Colonic mucosa (tissue), 4 donors: ENCODE results near the gene GPX4. TPM values are rescaled to one million over a fixed set of nuclear protein-coding genes. Genes with fewer than 3 reads are reported as not detected.

Experiments
- DNase-seq: peaks from one replicate; pipeline ENCODE4 v3.0.0-alpha.2; 2020
- H3K27ac ChIP-seq: fragments of 200-600 bp; one replicate; pipeline ENCODE4 v1.8.0; 2021
- H3K27me3 ChIP-seq: fragments of 200-600 bp; one replicate; pipeline ENCODE4 v1.8.0; 2021
- H3K36me3 ChIP-seq: fragments of 200-600 bp; one replicate; pipeline ENCODE4 v1.8.0; 2021
- H3K4me1 ChIP-seq: fragments of 200-600 bp; one replicate; pipeline ENCODE4 v1.8.0; 2021; ENCODE audit warnings: mild to moderate bottlenecking
- H3K4me3 ChIP-seq: fragments of 200-600 bp; one replicate; pipeline ENCODE4 v1.8.0; 2021
- H3K9ac ChIP-seq, 2 donors: one replicate each; pipeline ENCODE4 v1.7.0; 2013; ENCODE audit warnings: control low read depth in 2 of 2, low read depth in 2 of 2, low read length in 2 of 2
- H3K9me3 ChIP-seq: fragments of 200-600 bp; one replicate; pipeline ENCODE4 v1.8.0; 2021
- intact Hi-C: fragments of 100-400 bp; cut with DNase I; formaldehyde crosslinking; loops from one replicate; pipeline ENCODE4 v1.14.1; 2022
- total RNA-seq, 2 donors: library from RNA; stranded (reverse); fragmentation: NEBNext Ultra II Directional in 1 of 2; extraction: Animal tissue kit (Norgen Biotek cat#: 25700) in 1 of 2; gene quantifications; one replicate each; pipeline ENCODE4 v1.2.1, GENCODE V29; 2021
- TF ChIP-seq, protein P1 (sequence below): fragments of 200-600 bp; IDR thresholded peaks from one replicate; pipeline ENCODE4 v1.8.0; 2022; ENCODE audit warnings: antibody characterized with exemption, mild to moderate bottlenecking
- donor health status: healthy.
- donor health status: DM: no; HTN: no; CAD: no.
- donor health status: DM: no; HTN: no; CAD: no.

GPX4 gene
- total RNA-seq, 2 donors from 2014 or later, result 187 to 189 TPM

DNA sequence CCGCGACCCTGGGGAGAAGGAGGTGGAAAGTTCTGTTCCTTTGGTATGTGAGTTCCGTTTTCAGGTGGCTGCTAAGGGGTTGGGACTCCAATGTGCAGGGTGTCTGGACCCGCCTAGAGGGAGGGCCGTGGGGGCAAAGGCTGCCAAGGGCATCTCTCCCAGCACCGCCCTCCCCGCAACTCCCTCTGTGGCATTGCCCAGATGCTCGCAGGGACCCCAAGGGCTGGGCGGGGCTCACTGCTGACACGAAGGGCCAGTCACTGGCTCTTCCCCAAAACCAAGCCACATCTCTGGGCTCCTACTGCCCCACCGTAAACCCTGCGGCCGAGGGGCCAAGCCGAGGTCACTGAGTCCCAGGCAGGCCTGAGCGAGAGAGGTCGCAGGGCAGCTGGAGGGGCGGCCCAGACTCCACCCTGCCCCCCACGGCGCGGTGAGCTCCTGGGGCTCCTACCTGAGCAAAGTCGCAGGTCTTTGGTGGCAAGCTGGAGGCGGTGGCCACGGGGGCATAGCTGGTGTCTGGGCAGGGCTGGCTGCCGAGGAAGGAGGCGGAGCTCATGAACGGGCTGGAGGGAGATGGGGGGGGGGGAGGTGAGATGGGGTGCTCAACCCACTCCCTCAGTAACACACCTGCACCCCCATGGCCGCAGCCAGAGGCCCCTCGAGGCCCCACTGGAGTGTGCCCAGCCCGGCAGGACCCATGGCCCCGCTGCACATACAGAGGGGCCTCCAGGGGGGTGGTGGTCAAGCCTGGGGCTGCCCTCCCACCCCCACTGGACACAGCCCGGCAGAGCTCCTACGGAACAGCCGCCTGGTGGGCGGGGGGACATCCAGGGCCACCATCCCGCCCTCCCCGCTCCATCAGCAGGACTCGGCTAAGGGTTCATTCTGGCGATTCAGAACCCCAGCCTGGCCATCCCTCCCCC, 43.3 kb downstream of the GPX4 start:
- no peak for DNase-seq
- intact Hi-C loops, result no loop called here

DNA sequence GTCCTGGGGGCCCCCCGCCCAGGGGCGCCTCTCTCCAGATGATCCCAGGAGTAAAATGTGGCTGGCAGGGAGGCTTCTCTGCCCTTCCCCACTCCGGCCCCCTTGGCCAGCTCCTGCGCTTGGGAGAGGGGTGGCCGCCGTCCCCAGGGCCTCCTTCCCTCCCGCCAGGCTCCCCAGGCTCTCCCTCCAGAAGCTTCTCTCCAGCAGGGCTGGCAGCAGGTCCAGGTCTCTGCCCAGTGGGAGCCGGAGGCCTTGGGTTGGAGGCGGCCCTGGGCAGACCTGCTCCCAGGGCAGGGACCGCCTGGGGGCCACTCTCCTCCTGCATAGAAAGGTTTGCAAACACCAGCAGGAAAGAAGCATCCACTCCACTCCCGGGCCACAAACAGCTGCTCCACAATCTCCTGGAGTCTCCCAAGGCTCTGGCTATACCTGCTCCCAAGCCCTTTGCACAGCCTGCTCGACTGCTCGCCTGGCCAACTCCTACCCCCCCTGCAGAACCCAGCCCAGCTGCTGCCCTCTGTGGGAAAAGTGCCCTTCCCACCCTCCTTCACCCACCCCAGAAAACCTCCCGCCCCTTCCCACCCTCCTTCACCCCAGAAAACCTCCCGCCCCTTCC, 44.2 kb downstream of the GPX4 start:
- Histone ChIP-seq H3K27me3 (no peaks in the 10 kb centered on the region), H3K4me3 (no peak overlapping the region), H3K9ac (no peak overlapping the region), H3K4me1 (no peaks in the 10 kb centered on the region), H3K27ac (no peak overlapping the region), H3K9me3 (no peaks in the 10 kb centered on the region), H3K36me3 (peaks cover 5% of the 10 kb centered on the region)
- TF ChIP-seq, protein P1, sequence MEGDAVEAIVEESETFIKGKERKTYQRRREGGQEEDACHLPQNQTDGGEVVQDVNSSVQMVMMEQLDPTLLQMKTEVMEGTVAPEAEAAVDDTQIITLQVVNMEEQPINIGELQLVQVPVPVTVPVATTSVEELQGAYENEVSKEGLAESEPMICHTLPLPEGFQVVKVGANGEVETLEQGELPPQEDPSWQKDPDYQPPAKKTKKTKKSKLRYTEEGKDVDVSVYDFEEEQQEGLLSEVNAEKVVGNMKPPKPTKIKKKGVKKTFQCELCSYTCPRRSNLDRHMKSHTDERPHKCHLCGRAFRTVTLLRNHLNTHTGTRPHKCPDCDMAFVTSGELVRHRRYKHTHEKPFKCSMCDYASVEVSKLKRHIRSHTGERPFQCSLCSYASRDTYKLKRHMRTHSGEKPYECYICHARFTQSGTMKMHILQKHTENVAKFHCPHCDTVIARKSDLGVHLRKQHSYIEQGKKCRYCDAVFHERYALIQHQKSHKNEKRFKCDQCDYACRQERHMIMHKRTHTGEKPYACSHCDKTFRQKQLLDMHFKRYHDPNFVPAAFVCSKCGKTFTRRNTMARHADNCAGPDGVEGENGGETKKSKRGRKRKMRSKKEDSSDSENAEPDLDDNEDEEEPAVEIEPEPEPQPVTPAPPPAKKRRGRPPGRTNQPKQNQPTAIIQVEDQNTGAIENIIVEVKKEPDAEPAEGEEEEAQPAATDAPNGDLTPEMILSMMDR, result no peak
- no peak for DNase-seq
- intact Hi-C loops, result no loop called here

More for the DNA sequence above, 43.3 kb downstream of the GPX4 start:
- no peak overlapping the region for H3K4me3 ChIP-seq
- TF ChIP-seq, protein P1, result no peak
- H3K36me3 ChIP-seq, result peaks cover 5% of the 10 kb centered on the region
- H3K27ac ChIP-seq, result no peak overlapping the region
- H3K9ac ChIP-seq, result no peak overlapping the region
- H3K27me3 ChIP-seq, result no peaks in the 10 kb centered on the region
- no peaks in the 10 kb centered on the region for H3K9me3 ChIP-seq
- no peaks in the 10 kb centered on the region for H3K4me1 ChIP-seq

DNA sequence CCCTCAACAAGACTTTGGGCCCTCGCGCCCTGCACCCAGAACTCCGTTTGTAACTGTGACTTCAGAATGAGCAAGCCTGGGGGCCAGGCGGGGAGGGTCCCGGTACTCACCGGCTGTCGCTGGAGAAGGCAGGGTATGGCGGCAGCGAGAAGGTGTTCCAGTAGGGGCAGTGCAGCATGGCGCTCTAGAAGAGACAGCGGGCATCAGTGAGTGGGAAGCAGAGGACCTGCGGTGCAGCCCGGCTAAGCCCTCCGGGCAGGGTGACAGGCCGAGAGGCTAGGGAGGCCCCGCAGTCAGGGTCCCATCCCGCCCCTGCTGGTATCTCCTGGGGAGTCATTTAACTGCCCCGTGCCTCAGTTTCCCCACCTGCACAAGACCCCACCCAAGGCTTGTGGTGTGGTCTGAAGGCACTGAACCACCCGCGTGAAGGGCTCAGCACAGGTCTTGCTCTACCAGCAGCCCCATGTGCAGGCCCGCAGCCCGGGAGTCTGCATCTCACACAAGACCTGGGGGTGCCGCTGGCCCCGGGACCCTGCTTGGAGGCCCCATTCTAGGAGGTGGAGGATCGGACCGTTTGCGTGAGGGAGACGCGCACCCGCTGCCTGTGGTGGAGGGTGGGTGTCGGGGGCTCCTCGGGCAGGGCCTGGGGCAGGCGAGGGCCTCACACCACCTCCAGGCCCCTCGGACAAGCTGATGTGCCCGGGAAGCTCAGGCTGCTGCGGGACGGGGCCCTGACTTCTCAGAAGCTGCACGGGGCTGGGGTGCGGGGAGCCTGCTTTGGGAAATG, 45.7 kb downstream of the GPX4 start:
- DNase-seq, result no peak
- no peaks in the 10 kb centered on the region for H3K4me1 ChIP-seq
- H3K9ac ChIP-seq, result no peak overlapping the region
- no peaks in the 10 kb centered on the region for H3K9me3 ChIP-seq
- no peak overlapping the region for H3K27ac ChIP-seq
- H3K27me3 ChIP-seq, result no peaks in the 10 kb centered on the region
- H3K4me3 ChIP-seq, result no peak overlapping the region
- H3K36me3 ChIP-seq, result peaks cover 5% of the 10 kb centered on the region
- intact Hi-C loops, result no loop called here
- TF ChIP-seq, protein P1, result no peak

DNA sequence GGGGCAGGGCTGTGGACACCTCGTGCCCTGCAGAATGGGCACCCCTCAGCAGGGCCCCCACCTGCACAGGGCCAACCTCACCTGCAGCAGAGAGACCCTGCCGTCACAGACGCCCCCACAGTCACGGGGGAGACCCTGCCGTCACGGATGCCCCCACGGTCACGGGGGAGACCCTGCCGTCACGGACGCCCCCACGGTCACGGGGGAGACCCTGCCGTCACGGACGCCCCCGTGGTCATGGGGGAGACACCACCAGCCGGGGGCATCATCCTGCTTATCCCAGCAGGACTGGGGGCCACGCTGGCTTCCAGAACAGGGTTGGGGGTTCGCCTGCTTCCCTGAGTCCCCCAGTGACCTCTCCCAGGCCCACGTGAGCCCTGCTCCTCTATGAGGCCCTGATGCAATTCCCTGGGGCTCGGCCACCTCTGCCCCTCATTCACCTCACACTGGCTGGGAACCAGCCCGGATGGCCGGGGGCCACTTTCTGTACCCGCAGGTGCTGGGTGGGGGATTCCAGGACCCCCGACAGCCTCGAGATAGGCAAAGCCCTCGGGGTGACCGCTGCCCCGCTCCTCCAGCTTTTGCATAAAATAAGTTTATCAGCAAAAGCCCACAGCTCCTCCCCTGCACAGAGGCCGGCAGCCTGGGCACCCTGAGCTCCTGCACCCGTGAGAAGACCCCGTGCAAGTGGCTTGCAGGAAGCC, 46.7 kb downstream of the GPX4 start:
- H3K9me3 ChIP-seq, result no peaks in the 10 kb centered on the region
- TF ChIP-seq, protein P1, result no peak
- no peak overlapping the region for H3K9ac ChIP-seq
- H3K4me3 ChIP-seq, result no peak overlapping the region
- no peaks in the 10 kb centered on the region for H3K27me3 ChIP-seq
- intact Hi-C loops, result no loop called here
- no peak for DNase-seq
- peaks cover 5% of the 10 kb centered on the region for H3K36me3 ChIP-seq
- H3K4me1 ChIP-seq, result peaks cover 8% of the 10 kb centered on the region
- H3K27ac ChIP-seq, result no peak overlapping the region
